ENCODE measurements around the gene CENATAC.

GRCh38 chr11:118953265-118953664 is 44.7 kb upstream of the CENATAC start:
- TF ChIP-seq CTCF (conservative IDR thresholded peaks at IDR 0.05) (no peak), EZH2 (IDR thresholded peaks at IDR 0.05; ENCODE audit: low read depth) (no peak)

Data from PC-9 (cell line).